Measurements from ENCODE around the gene HLTF.
"Not testable (repeated sequence)": the region's sequence is repeated elsewhere in the genome, so short reads cannot be mapped to it uniquely, and the experiment has no call there.

The HLTF gene

GRCh38 chr3:148990236-148990635, 96.1 kb downstream of the HLTF start:
- DNase-seq = no peak

GRCh38 chr3:148987551-148987950, 98.8 kb downstream of the HLTF start:
- not testable (repeated sequence) for DNase-seq

GRCh38 chr3:148981273-148981672, 105.1 kb downstream of the HLTF start:
- DNase-seq = no peak

Data from NCI-H69 (cell line).